Stimulated activated CD4-positive, alpha-beta T cell treated with anti-CD3 and anti-CD28 coated beads, Interleukin-2, amount 100 ng/mL, for 48 hours (primary cell): ENCODE measurements around the gene EPS15.
"Not testable (repeated sequence)": the region's sequence is repeated elsewhere in the genome, so short reads cannot be mapped to it uniquely, and the experiment has no call there.

Source experiments
- DNase-seq, 2 donors: peaks; one replicate each; pipeline ENCODE4 v3.0.0-alpha.2; 2020

The EPS15 gene

GRCh38 chr1:51329443-51330325, 189.4 kb downstream of the EPS15 start:
- DNase-seq = no peak

GRCh38 chr1:51328926-51329325, 190.1 kb downstream of the EPS15 start:
- no peak for DNase-seq

GRCh38 chr1:51328279-51328678, 190.8 kb downstream of the EPS15 start:
- no peak for DNase-seq

GRCh38 chr1:51327386-51327785, 191.7 kb downstream of the EPS15 start:
- DNase-seq = no peak

- DNase-seq = no peak
Observed at GRCh38 chr1:51326839-51327238, 192.2 kb downstream of the EPS15 start.

- DNase-seq = no peak
Observed at GRCh38 chr1:51325878-51326755, 192.9 kb downstream of the EPS15 start.

GRCh38 chr1:51325391-51325790, 193.7 kb downstream of the EPS15 start:
- DNase-seq = no peak

- DNase-seq = not testable (repeated sequence)
Observed at GRCh38 chr1:51325011-51325385, 194.1 kb downstream of the EPS15 start.

GRCh38 chr1:51324251-51325010, 194.6 kb downstream of the EPS15 start:
- DNase-seq = no peak

- DNase-seq = no peak
Observed at GRCh38 chr1:51323778-51324177, 195.3 kb downstream of the EPS15 start.

GRCh38 chr1:51322417-51323101, 196.5 kb downstream of the EPS15 start:
- DNase-seq = no peak

- DNase-seq = no peak
Observed at GRCh38 chr1:51321924-51322280, 197.2 kb downstream of the EPS15 start.

GRCh38 chr1:51320967-51321923, 197.8 kb downstream of the EPS15 start:
- no peak for DNase-seq

GRCh38 chr1:51317798-51318197, 201.3 kb downstream of the EPS15 start:
- DNase-seq = no peak

GRCh38 chr1:51316846-51317120, 202.3 kb downstream of the EPS15 start:
- no peak for DNase-seq

GRCh38 chr1:51316113-51316845, 202.8 kb downstream of the EPS15 start:
- DNase-seq = no peak

GRCh38 chr1:51314974-51315373, 204.1 kb downstream of the EPS15 start:
- DNase-seq = no peak

- DNase-seq = no peak
Observed at GRCh38 chr1:51313961-51314777, 204.9 kb downstream of the EPS15 start.

- DNase-seq = no peak
Observed at GRCh38 chr1:51313268-51313852, 205.7 kb downstream of the EPS15 start.

GRCh38 chr1:51312718-51313117, 206.3 kb downstream of the EPS15 start:
- DNase-seq = no peak
